Endothelial cell of umbilical vein (primary cell): ENCODE measurements around the gene TMEM204. TPM values are rescaled to one million over a fixed set of nuclear protein-coding genes. Genes with fewer than 3 reads are reported as not detected.

ENCODE experiments used
- BruUV-seq: library from RNA; stranded (reverse); fragments of 400-500 nt; replicated peaks from 2 replicates; lab custom pipeline; 2021; lab: Mats Ljungman, UMichigan
- CTCF ChIA-PET: fragments of 300-600, 350-600 bp; sonication (Branson Sonifier 250); formaldehyde crosslinking; loops from one replicate; lab custom pipeline; 2021; ENCODE audit warnings: antibody characterized with exemption, inconsistent platforms; lab: Charles Lee
- POLR2A ChIA-PET: fragments of 300-600, 350-600 bp; sonication (Branson Sonifier 250); formaldehyde crosslinking; loops from one replicate; lab custom pipeline; 2021; ENCODE audit warnings: antibody characterized with exemption, inconsistent platforms; lab: Charles Lee
- DNase-seq: peaks from one replicate; pipeline ENCODE4 v3.0.0-alpha.2; 2011; ENCODE audit warnings: low read depth, low spot score
- FAIRE-seq: peaks from 2 replicates; lab custom pipeline; 2011; peaks lifted over from hg19 to GRCh38; lab: Jason Lieb, UNC
- H2AFZ ChIP-seq: 2 replicates; pipeline ENCODE4 v1.6.0; 2012; ENCODE audit warnings: low read depth, low read length, control low read depth, inconsistent platforms
- H3K27ac ChIP-seq: 2 replicates; pipeline ENCODE4 v1.5.1; 2011; ENCODE audit warnings: low read depth, mild to moderate bottlenecking, control low read depth, low read length, moderate library complexity; ENCODE audit not compliant: insufficient read depth
- H3K27me3 ChIP-seq, 2 experiments: 2 replicates each; pipeline versions ENCODE4 v1.6.0 to v1.6.1; 2011; ENCODE audit warnings: low read length in 2 of 2, mixed read lengths in 1 of 2; ENCODE audit not compliant: control insufficient read depth in 2 of 2, insufficient read depth in 2 of 2
- H3K36me3 ChIP-seq, 2 experiments: 2 replicates in 1 of 2; 3 replicates in 1 of 2; pipeline ENCODE4 v1.5.1; 2011; ENCODE audit warnings: low read length in 2 of 2, mild to moderate bottlenecking in 1 of 2, moderate library complexity in 1 of 2; ENCODE audit not compliant: control insufficient read depth in 2 of 2, insufficient read depth in 2 of 2; ENCODE audit errors: extremely low read depth in 1 of 2
- H3K4me1 ChIP-seq: 3 replicates; pipeline ENCODE4 v1.5.1; 2011; ENCODE audit warnings: mild to moderate bottlenecking, low read length; ENCODE audit not compliant: control insufficient read depth, insufficient read depth; ENCODE audit errors: extremely low read depth
- H3K4me2 ChIP-seq: 2 replicates; pipeline ENCODE4 v1.6.1; 2011; ENCODE audit warnings: low read length, control low read depth, mixed read lengths; ENCODE audit not compliant: insufficient read depth
- H3K4me3 ChIP-seq, 3 experiments: fragments of 200-600 bp in 1 of 3; sonication (generic), shearing (Covaris generic) in 1 of 3; replicated peaks in 1 of 3; 2 replicates each; pipeline ENCODE4 v1.5.1; 2011 to 2016; ENCODE audit warnings: control low read depth in 3 of 3, low read length in 3 of 3, mild to moderate bottlenecking in 2 of 3, inconsistent platforms in 1 of 3, low read depth in 1 of 3, moderate library complexity in 1 of 3; ENCODE audit not compliant: insufficient read depth in 1 of 3
- H3K79me2 ChIP-seq: 2 replicates; pipeline ENCODE4 v1.6.0; 2012; ENCODE audit warnings: low read length, inconsistent platforms; ENCODE audit not compliant: control insufficient read depth, insufficient read depth
- H3K9ac ChIP-seq: replicated peaks from 2 replicates; pipeline ENCODE3; 2011; ENCODE audit warnings: low read length, control low read depth; ENCODE audit not compliant: insufficient read depth; ENCODE audit errors: extremely low read depth
- H3K9me1 ChIP-seq: replicated peaks from 3 replicates; pipeline ENCODE4 v1.6.0; 2011; ENCODE audit warnings: mild to moderate bottlenecking, low read length; ENCODE audit not compliant: control insufficient read depth, insufficient read depth; ENCODE audit errors: extremely low read depth
- H3K9me3 ChIP-seq: replicated peaks from 2 replicates; pipeline ENCODE4 v1.5.1; 2012; ENCODE audit warnings: low read length, inconsistent platforms; ENCODE audit not compliant: control insufficient read depth, insufficient read depth
- H4K20me1 ChIP-seq: replicated peaks from 2 replicates; pipeline ENCODE3; 2011; ENCODE audit warnings: mild to moderate bottlenecking, low read length; ENCODE audit not compliant: control insufficient read depth, insufficient read depth; ENCODE audit errors: extremely low read depth
- EZH2 ChIP-seq: IDR thresholded peaks from 2 replicates; pipeline ENCODE4 v1.6.1; 2012; ENCODE audit warnings: borderline replicate concordance, low read depth, mild to moderate bottlenecking, moderate library complexity, low read length, inconsistent platforms; ENCODE audit not compliant: severe bottlenecking
- FOS ChIP-seq: IDR thresholded peaks from 2 replicates; pipeline ENCODE4 v1.6.1; 2011; ENCODE audit warnings: mild to moderate bottlenecking, low read length, moderate library complexity, borderline replicate concordance; ENCODE audit not compliant: insufficient read depth
- GATA2 ChIP-seq: IDR thresholded peaks from 2 replicates; pipeline ENCODE4 v1.7.0; 2011; ENCODE audit warnings: low read depth, mild to moderate bottlenecking, moderate library complexity, mixed read lengths, low read length; ENCODE audit not compliant: insufficient read length, insufficient read depth
- JUN ChIP-seq: IDR thresholded peaks from 2 replicates; pipeline ENCODE4 v1.6.1; 2011; ENCODE audit warnings: borderline replicate concordance, low read depth; ENCODE audit not compliant: insufficient read length, insufficient read depth
- MYC ChIP-seq: IDR thresholded peaks from one replicate; pipeline ENCODE4 v1.6.1; 2011; ENCODE audit warnings: mild to moderate bottlenecking, low read depth, low read length
- POLR2A ChIP-seq: IDR thresholded peaks from 2 replicates; pipeline ENCODE4 v1.6.1; 2012; ENCODE audit warnings: low read depth, mild to moderate bottlenecking, control low read depth, low read length
- POLR2AphosphoS5 ChIP-seq: IDR thresholded peaks from 2 replicates; pipeline ENCODE4 v1.6.1; 2012; ENCODE audit warnings: low read depth, mild to moderate bottlenecking, control low read depth, low read length, moderate library complexity; ENCODE audit not compliant: insufficient read depth
- dilution Hi-C: fragments of 300-500 bp; cut with MboI; formaldehyde crosslinking; loops from one replicate; pipeline ENCODE4 v1.15.0; 2019; ENCODE audit warnings: low sequenced_read_pairs; ENCODE audit not compliant: extremely low pct_ligation_motif_present
- intact Hi-C: fragments of 100-400 bp; cut with micrococcal nuclease; formaldehyde crosslinking; loops from one replicate; pipeline ENCODE4 v1.10.0; 2022
- polyA plus RNA-seq, 4 experiments: library from polyadenylated mRNA; depleted of rRNA in 3 of 4; stranded (reverse) in 3 of 4; unstranded in 1 of 4; fragments of >200 nt; gene quantifications; 2 replicates each; pipeline versions ENCODE4 v1.2.1 to v1.2.3, GENCODE V29; 2011 to 2012; ENCODE audit warnings: missing spikeins in 1 of 4
- total RNA-seq: library from RNA; stranded (reverse); gene quantifications from 2 replicates; pipeline ENCODE4 v1.2.3, GENCODE V29; 2021
- TF ChIP-seq, protein P1 (sequence below): IDR thresholded peaks from 2 replicates; pipeline ENCODE4 v1.6.1; 2011; ENCODE audit not compliant: insufficient read depth, insufficient read length
- TF ChIP-seq, protein P2 (sequence below), 2 donors: IDR thresholded peaks; 1 replicate in 1 of 2; 2 replicates in 1 of 2; pipeline ENCODE4 v1.5.1; 2011; ENCODE audit warnings: low read length in 2 of 2, mild to moderate bottlenecking in 2 of 2, moderate library complexity in 2 of 2, control low read depth in 1 of 2, inconsistent platforms in 1 of 2, low read depth in 1 of 2; ENCODE audit not compliant: insufficient read depth in 1 of 2; ENCODE audit errors: extremely low read depth in 1 of 2

Gene TMEM204
- total and polyA plus RNA-seq, 2 donors (not counting 3 experiments of a cell fraction or from before 2014, with no cell fraction given) = 32.5 to 50.7 TPM

DNA sequence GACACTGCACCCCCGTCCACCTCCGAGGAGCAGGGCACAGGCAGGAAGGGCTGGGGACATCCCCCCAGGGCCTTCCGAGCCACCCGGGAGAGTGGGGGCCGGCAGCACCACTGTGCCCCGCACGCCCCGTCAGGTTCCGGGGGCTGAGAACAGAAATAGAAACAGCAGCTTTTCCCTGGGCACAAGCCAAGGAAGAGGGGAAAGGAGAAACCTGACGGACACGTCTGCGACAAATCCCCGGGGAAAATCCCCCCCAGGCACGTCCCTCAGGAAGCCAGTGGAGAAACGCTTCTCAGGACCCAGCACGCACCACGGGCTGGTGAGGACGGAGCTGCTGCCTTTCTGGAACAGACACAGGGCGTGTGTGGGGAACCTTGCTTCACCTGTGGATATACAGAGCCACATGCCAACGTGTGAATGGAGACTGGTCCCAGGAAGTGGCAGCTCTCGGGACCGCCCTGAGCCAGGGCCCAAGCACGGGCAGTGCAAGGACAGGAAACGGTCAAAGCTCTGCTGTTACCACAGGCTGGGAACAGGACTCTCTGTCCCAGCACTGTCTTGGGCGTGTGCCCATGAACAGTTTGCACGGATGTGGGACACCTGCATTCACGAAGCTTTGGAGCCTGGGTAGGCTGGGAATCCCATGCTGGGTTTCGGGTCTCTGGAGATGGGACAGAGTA lies 1.2 kb upstream of the TMEM204 start:
- FAIRE-seq (peak; percentile 15), DNase-seq (no peak)
- Histone ChIP-seq H3K27me3 (no peaks in the 10 kb centered on the region), H3K9me1 (no peaks in the 10 kb centered on the region), H3K36me3 (peaks cover 0 to 6% of the 10 kb centered on the region in 2 experiments), H4K20me1 (no peaks in the 10 kb centered on the region), H3K9ac (no peak overlapping the region), H3K79me2 (peaks cover 35% of the 10 kb centered on the region), H2AFZ (no peak overlapping the region), H3K9me3 (no peaks in the 10 kb centered on the region), H3K4me1 (peaks cover 45% of the 10 kb centered on the region), H3K4me3 (no peak overlapping the region), H3K4me2 (no peak overlapping the region), H3K27ac (no peak overlapping the region)
- intact Hi-C loops = no loop called here
- ChIA-PET POLR2A (interaction anchor here (0.9 kb wide), 1 partner anchor 11 kb away, joined by 3 read pairs; no protein-coding TSS in a partner anchor), CTCF (interaction anchor here (0.8 to 2.5 kb wide), 3 partner anchors 20 to 38 kb away, joined by 3 to 16 read pairs (median 3); no protein-coding TSS in a partner anchor)
- dilution Hi-C loops = no loop called here
- TF ChIP-seq GATA2 (no peak), MYC (no peak), FOS (no peak)
- TF ChIP-seq, protein P1, sequence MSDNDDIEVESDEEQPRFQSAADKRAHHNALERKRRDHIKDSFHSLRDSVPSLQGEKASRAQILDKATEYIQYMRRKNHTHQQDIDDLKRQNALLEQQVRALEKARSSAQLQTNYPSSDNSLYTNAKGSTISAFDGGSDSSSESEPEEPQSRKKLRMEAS = no peak
- BruUV-seq = no TSS peak

DNA sequence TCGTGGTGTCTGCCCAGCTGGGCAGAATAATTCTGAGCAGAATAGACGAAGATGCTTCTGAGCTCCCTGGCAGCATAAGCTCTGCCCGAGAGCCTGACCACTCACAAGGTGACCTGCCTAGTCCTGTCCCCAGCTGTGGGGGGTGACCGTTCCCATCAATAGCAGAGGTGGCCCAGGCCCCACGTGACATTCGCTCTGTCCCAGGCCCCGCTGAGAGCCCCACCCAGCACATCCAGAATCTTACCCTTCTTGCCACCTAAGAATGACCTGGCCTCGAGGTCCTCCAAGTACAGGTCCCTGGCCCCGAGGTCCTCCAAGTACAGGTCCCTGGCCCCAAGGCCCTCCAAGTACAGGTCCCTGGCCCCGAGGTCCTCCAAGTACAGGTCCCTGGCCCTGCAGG lies 695 bp upstream of the TMEM204 start:
- FAIRE-seq = peak; percentile 21
- no peak for DNase-seq
- no peak for TF ChIP-seq EZH2
- TF ChIP-seq POLR2A = no peak
- no peak for TF ChIP-seq JUN
- TF ChIP-seq, protein P2, sequence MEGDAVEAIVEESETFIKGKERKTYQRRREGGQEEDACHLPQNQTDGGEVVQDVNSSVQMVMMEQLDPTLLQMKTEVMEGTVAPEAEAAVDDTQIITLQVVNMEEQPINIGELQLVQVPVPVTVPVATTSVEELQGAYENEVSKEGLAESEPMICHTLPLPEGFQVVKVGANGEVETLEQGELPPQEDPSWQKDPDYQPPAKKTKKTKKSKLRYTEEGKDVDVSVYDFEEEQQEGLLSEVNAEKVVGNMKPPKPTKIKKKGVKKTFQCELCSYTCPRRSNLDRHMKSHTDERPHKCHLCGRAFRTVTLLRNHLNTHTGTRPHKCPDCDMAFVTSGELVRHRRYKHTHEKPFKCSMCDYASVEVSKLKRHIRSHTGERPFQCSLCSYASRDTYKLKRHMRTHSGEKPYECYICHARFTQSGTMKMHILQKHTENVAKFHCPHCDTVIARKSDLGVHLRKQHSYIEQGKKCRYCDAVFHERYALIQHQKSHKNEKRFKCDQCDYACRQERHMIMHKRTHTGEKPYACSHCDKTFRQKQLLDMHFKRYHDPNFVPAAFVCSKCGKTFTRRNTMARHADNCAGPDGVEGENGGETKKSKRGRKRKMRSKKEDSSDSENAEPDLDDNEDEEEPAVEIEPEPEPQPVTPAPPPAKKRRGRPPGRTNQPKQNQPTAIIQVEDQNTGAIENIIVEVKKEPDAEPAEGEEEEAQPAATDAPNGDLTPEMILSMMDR (IDR thresholded peaks at IDR 0.05; ENCODE audit: extremely low read depth in 1 of 2, insufficient read depth in 1 of 2, low read depth in 1 of 2, low read length in 2 of 2) = no peak
- TF ChIP-seq POLR2AphosphoS5 = no peak
- no peak for TF ChIP-seq GATA2
- no peak for TF ChIP-seq MYC
- TF ChIP-seq, protein P1 = no peak
- TF ChIP-seq FOS = no peak
- H3K27ac ChIP-seq = peak overlapping the region; percentile 67
- dilution Hi-C loops (no loop called here), intact Hi-C loops (loop anchor here (1.0 kb wide), 3 partner anchors 11 to 38 kb away; no protein-coding TSS in a partner anchor)
- no peaks in the 10 kb centered on the region for H3K9me1 ChIP-seq
- no peak overlapping the region for H3K4me3 ChIP-seq
- no peaks in the 10 kb centered on the region for H3K9me3 ChIP-seq
- no peak overlapping the region for H3K4me2 ChIP-seq
- no peaks in the 10 kb centered on the region for H3K27me3 ChIP-seq
- peaks cover 41% of the 10 kb centered on the region for H3K79me2 ChIP-seq
- BruUV-seq = no TSS peak
- ChIA-PET CTCF (interaction anchor here (0.8 to 2.5 kb wide), 5 partner anchors 11 to 38 kb away, joined by 3 to 16 read pairs (median 7); no protein-coding TSS in a partner anchor), POLR2A (interaction anchor here (0.9 kb wide), 1 partner anchor 10 kb away, joined by 3 read pairs; no protein-coding TSS in a partner anchor)
- no peak overlapping the region for H2AFZ ChIP-seq
- H3K36me3 ChIP-seq = peaks cover 2 to 12% of the 10 kb centered on the region in 2 experiments
- no peak overlapping the region for H3K9ac ChIP-seq
- H4K20me1 ChIP-seq = no peaks in the 10 kb centered on the region
- H3K4me1 ChIP-seq = peaks cover 40% of the 10 kb centered on the region
